ENCODE measurements around the gene MICOS13.

Gene MICOS13

GRCh38 chr19:5646703-5647102 lies 33.6 kb downstream of the MICOS13 start:
- DNase-seq (ENCODE audit: low read depth) = no peak
- no peak overlapping the region for H3K4me3 ChIP-seq (ENCODE audit: low read length)
- TF ChIP-seq, protein P1, sequence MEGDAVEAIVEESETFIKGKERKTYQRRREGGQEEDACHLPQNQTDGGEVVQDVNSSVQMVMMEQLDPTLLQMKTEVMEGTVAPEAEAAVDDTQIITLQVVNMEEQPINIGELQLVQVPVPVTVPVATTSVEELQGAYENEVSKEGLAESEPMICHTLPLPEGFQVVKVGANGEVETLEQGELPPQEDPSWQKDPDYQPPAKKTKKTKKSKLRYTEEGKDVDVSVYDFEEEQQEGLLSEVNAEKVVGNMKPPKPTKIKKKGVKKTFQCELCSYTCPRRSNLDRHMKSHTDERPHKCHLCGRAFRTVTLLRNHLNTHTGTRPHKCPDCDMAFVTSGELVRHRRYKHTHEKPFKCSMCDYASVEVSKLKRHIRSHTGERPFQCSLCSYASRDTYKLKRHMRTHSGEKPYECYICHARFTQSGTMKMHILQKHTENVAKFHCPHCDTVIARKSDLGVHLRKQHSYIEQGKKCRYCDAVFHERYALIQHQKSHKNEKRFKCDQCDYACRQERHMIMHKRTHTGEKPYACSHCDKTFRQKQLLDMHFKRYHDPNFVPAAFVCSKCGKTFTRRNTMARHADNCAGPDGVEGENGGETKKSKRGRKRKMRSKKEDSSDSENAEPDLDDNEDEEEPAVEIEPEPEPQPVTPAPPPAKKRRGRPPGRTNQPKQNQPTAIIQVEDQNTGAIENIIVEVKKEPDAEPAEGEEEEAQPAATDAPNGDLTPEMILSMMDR (conservative IDR thresholded peaks at IDR 0.05; ENCODE audit: low read length) = no peak

DNA sequence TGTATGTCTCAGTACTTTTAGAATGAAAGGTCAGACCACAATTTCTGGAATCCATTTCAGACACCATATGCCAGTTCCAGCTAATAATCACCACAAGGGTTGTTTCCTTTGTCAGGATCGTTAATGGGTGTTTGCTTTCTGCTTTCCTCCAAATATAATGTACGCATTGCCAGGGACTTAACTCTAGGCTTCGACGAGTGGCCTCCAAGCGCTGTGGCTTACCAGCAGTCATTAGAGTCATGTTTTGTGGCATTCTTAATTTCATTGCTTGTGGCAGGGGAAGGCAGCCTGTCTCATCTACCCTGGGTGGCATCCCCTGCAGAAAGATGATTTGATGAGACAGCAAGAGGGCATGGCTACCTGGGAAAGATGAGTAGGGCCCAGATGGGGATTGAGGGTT lies 34.9 kb downstream of the MICOS13 start:
- no peak overlapping the region for H3K4me3 ChIP-seq (ENCODE audit: low read length)
- TF ChIP-seq, protein P1 (conservative IDR thresholded peaks at IDR 0.05; ENCODE audit: low read length) = no peak
- no peak for DNase-seq (ENCODE audit: low read depth)

DNA sequence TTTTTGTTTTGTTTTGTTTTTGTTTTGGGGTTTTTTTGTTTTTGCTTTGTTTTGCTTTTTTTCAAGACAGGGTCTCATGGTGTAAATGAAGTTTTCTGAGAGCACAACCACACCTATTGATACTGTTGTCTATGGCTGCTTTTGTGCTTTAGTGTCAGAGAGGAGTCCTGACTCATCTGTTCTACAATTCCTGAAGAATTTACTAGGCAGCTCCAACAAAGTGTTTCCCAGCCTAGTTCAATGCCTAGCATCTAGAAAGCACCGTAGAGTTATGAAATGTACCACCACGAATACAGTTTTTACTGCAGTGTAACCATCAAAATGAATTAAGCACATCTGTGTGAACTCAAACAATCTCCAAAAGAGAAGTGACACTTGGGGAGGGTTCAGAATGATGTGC lies 36.3 kb downstream of the MICOS13 start:
- TF ChIP-seq, protein P1 (conservative IDR thresholded peaks at IDR 0.05; ENCODE audit: low read length) = no peak
- peak; percentile 38 for DNase-seq (ENCODE audit: low read depth)
- H3K4me3 ChIP-seq (ENCODE audit: low read length) = no peak overlapping the region

DNA sequence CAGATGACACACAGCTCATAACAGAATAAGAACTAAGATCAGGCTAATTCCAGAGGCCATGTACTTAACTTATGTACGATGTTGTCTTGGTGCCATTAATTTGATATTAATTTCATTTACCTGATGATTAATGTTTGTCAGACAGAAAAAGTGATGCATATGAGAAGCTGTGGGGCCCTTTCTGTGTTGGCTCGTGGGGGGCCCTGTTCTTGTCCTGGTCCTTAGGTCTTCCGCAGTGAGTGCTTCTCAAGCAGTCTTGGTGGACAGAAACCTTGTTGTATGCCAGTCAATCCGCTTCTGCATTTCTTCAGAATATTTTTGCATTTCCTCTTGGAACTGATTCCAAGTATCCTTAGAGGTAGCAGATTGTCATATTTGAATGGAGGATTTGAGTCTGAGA lies 37.3 kb downstream of the MICOS13 start:
- H3K4me3 ChIP-seq (ENCODE audit: low read length) = no peak overlapping the region
- TF ChIP-seq, protein P1 (conservative IDR thresholded peaks at IDR 0.05; ENCODE audit: low read length) = no peak
- no peak for DNase-seq (ENCODE audit: low read depth)

GRCh38 chr19:5642204-5642603 lies 38.1 kb downstream of the MICOS13 start:
- H3K4me3 ChIP-seq (ENCODE audit: low read length) = no peak overlapping the region
- DNase-seq (ENCODE audit: low read depth) = no peak
- TF ChIP-seq, protein P1 (conservative IDR thresholded peaks at IDR 0.05; ENCODE audit: low read length) = no peak

- no peak overlapping the region for H3K4me3 ChIP-seq (ENCODE audit: low read length)
- TF ChIP-seq, protein P1 (conservative IDR thresholded peaks at IDR 0.05; ENCODE audit: low read length) = no peak
- DNase-seq (ENCODE audit: low read depth) = no peak
Observed at GRCh38 chr19:5641171-5641570, 39.1 kb downstream of the MICOS13 start.

DNA sequence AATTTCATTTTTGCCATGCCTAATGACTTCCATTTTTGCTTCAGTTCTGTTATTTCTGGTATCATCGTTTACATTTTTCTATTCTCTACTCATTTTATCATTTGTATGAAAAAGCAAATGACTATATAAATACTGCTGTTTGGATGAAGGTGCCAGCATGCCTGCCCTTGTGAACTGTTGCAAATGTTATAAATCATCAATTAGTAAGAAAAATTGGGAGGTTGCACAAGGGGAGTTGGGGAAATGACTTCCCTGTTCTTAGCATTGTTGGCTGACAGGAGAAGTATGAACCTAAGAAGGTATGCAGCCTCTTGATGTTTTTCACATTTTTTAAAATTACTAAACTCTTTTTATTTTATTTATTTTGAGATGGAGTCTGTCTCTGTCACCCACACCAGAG lies 42.3 kb downstream of the MICOS13 start:
- TF ChIP-seq, protein P1 (conservative IDR thresholded peaks at IDR 0.05; ENCODE audit: low read length) = no peak
- DNase-seq (ENCODE audit: low read depth) = peak; percentile 89

More for the DNA sequence above, 42.3 kb downstream of the MICOS13 start:
- no peak overlapping the region for H3K4me3 ChIP-seq (ENCODE audit: low read length)
